OCI-LY1 (cell line): Measurements from ENCODE around the gene CNTN2.

Experiments used
- H2AFZ ChIP-seq: fragments of 200-600 bp; sonication (generic), shearing (Covaris generic); 2 replicates; pipeline ENCODE4 v1.6.0; 2014; ENCODE audit warnings: antibody characterized with exemption, mild to moderate bottlenecking, low read length
- H3F3A ChIP-seq: fragments of 200-600 bp; sonication (generic), shearing (Covaris generic); 2 replicates; pipeline ENCODE4 v1.6.0; 2014; ENCODE audit warnings: mild to moderate bottlenecking, antibody characterized with exemption, low read length, moderate library complexity; ENCODE audit not compliant: insufficient read depth
- H3K27ac ChIP-seq: fragments of 200-600 bp; sonication (generic); 2 replicates; pipeline ENCODE4 v1.5.1; 2014; ENCODE audit warnings: low read length, mixed run types, mild to moderate bottlenecking, low read depth; ENCODE audit not compliant: poor library complexity, severe bottlenecking
- H3K27me3 ChIP-seq: fragments of 200-600 bp; sonication (generic); 2 replicates; pipeline ENCODE4 v1.6.0; 2014; ENCODE audit warnings: antibody characterized with exemption, mild to moderate bottlenecking, low read length, moderate library complexity; ENCODE audit not compliant: insufficient read depth
- H3K36me3 ChIP-seq: fragments of 200-600 bp; sonication (generic); 2 replicates; pipeline ENCODE4 v1.6.1; 2014; ENCODE audit warnings: mild to moderate bottlenecking, antibody characterized with exemption, low read length, moderate library complexity, mixed read lengths; ENCODE audit not compliant: insufficient read depth
- H3K4me1 ChIP-seq: fragments of 200-600 bp; sonication (generic); 2 replicates; pipeline ENCODE4 v1.5.1; 2014; ENCODE audit warnings: mild to moderate bottlenecking, low read length, moderate library complexity; ENCODE audit not compliant: insufficient read depth, severe bottlenecking
- H3K4me2 ChIP-seq: fragments of 200-600 bp; sonication (generic), shearing (Covaris generic); 2 replicates; pipeline ENCODE4 v1.6.1; 2014; ENCODE audit warnings: low read length
- H3K4me3 ChIP-seq: fragments of 200-600 bp; sonication (generic); 2 replicates; pipeline ENCODE4 v1.5.1; 2014; ENCODE audit warnings: low read length, low read depth, mild to moderate bottlenecking, mixed read lengths; ENCODE audit not compliant: poor library complexity, severe bottlenecking
- H3K79me2 ChIP-seq: fragments of 200-600 bp; shearing (Covaris generic); 2 replicates; pipeline ENCODE4 v1.6.1; 2016; ENCODE audit warnings: mixed run types, low read length, mixed read lengths; ENCODE audit not compliant: insufficient read depth
- H3K9ac ChIP-seq: fragments of 200-600 bp; sonication (generic), shearing (Covaris generic); 2 replicates; pipeline ENCODE4 v1.6.1; 2014; ENCODE audit warnings: mild to moderate bottlenecking, low read length, mixed read lengths
- H3K9me2 ChIP-seq: fragments of 200-600 bp; sonication (generic), shearing (Covaris generic); 2 replicates; pipeline ENCODE4 v1.6.1; 2014; ENCODE audit warnings: low read depth, mild to moderate bottlenecking, low read length, mixed read lengths
- H3K9me3 ChIP-seq: fragments of 200-600 bp; shearing (Covaris generic); 2 replicates; pipeline ENCODE4 v1.6.1; 2014; ENCODE audit warnings: low read length, mixed read lengths
- H4K20me1 ChIP-seq: fragments of 200-600 bp; sonication (generic), shearing (Covaris generic); 2 replicates; pipeline ENCODE4 v1.6.0; 2016; ENCODE audit warnings: mild to moderate bottlenecking, low read length; ENCODE audit not compliant: insufficient read depth
- EZH2 ChIP-seq: fragments of 200-600 bp; sonication (generic), shearing (Covaris generic); IDR thresholded peaks from 2 replicates; pipeline ENCODE4 v1.8.0; 2017; ENCODE audit warnings: borderline replicate concordance, mixed run types, mild to moderate bottlenecking, antibody characterized with exemption, low read length, moderate library complexity, mixed read lengths
- TF ChIP-seq, protein P1 (sequence below): fragments of 200-600 bp; sonication (generic), shearing (Covaris generic); IDR thresholded peaks from 2 replicates; pipeline ENCODE4 v1.5.1; 2017; ENCODE audit warnings: mild to moderate bottlenecking, antibody characterized with exemption, low read length, moderate library complexity, mixed read lengths

The CNTN2 gene

DNA sequence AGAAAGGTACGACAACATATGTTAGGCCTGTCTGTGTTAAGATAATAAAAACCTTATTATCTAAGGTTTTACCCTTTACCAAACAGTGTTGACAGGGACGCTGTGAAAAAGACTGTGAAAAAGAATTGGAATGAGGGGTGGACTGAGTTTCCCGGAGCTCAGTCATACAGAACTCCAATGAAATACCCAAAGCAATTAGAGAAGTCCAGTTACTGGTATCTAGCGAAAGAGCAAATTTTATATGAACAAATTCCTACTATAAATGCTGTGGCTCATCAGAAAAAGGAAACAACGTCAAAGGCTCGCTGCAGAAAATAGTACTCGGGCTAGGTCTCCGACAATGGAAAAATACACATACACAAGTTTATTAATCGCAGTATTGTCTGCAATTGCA, 79.5 kb downstream of the CNTN2 start:
- Histone ChIP-seq H3K4me1 (peaks cover 38% of the 10 kb centered on the region), H3K4me3 (peak overlapping the region; percentile 76), H3K9me3 (no peaks in the 10 kb centered on the region), H3K9ac (peak overlapping the region; percentile 87), H3K79me2 (peaks cover 36% of the 10 kb centered on the region), H2AFZ (peak overlapping the region; percentile 77), H4K20me1 (no peaks in the 10 kb centered on the region), H3K27me3 (no peaks in the 10 kb centered on the region), H3K36me3 (0 out of 2 replicates have a peak, but pooled peaks cover 5% of the 10 kb centered on the region), H3K27ac (peak overlapping the region; percentile 74), H3F3A (no peaks in the 10 kb centered on the region), H3K9me2 (no peaks in the 10 kb centered on the region), H3K4me2 (peak overlapping the region; percentile 89)
- TF ChIP-seq EZH2 = no peak
- TF ChIP-seq, protein P1, sequence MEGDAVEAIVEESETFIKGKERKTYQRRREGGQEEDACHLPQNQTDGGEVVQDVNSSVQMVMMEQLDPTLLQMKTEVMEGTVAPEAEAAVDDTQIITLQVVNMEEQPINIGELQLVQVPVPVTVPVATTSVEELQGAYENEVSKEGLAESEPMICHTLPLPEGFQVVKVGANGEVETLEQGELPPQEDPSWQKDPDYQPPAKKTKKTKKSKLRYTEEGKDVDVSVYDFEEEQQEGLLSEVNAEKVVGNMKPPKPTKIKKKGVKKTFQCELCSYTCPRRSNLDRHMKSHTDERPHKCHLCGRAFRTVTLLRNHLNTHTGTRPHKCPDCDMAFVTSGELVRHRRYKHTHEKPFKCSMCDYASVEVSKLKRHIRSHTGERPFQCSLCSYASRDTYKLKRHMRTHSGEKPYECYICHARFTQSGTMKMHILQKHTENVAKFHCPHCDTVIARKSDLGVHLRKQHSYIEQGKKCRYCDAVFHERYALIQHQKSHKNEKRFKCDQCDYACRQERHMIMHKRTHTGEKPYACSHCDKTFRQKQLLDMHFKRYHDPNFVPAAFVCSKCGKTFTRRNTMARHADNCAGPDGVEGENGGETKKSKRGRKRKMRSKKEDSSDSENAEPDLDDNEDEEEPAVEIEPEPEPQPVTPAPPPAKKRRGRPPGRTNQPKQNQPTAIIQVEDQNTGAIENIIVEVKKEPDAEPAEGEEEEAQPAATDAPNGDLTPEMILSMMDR = 0 out of 2 replicates have a peak, but pooled peaks have one; percentile 21

DNA sequence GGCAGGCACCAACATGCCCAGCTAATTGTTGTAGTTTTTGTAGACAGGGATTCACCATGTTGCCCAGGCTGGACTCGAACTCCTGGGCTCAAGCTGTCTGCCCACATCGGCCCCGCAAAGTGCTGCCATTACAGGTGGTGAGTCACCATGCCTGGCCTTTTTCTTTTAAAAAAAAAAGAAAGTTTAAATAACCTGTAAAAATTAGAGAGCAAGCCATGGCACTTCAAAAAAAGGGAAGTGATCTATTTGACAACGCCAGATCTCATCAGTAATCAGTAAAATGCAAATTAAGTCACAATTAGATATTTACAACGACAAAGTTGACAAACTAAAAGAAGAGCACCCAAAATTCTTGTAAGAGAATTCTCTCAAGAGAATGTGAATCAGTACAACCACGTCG, 81.7 kb downstream of the CNTN2 start:
- Histone ChIP-seq H3K27me3 (no peaks in the 10 kb centered on the region), H3F3A (no peaks in the 10 kb centered on the region), H4K20me1 (no peaks in the 10 kb centered on the region), H3K36me3 (no peaks in the 10 kb centered on the region), H3K4me1 (peaks cover 35% of the 10 kb centered on the region), H3K9me2 (no peaks in the 10 kb centered on the region), H3K4me3 (no peak overlapping the region), H3K79me2 (peaks cover 21% of the 10 kb centered on the region), H3K27ac (no peak overlapping the region), H3K9me3 (no peaks in the 10 kb centered on the region), H3K9ac (no peak overlapping the region), H3K4me2 (peak overlapping the region; percentile 1; the same call in 1 of the 2 replicates), H2AFZ (peak overlapping the region; percentile 80)
- TF ChIP-seq EZH2 = no peak
- TF ChIP-seq, protein P1 = no peak

DNA sequence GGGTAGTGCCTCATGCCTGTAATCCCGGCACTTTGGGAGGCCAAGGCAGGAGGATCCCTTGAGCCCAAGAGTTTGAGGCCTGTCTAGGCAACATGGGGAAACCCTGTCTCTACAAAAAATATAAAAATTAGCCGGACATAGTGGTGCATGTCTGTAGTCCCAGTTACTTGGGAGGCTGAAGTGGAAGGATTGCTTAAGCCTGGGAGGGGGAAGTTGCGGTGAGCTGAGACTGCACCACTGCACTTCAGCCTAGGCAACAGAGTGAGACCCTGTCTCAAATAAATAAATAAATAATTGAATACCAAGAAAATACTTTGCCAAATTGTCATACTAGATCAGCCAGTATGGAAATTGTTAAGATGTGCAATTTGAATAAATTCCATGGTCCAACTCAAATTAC, 84.6 kb downstream of the CNTN2 start:
- 0 out of 2 replicates have a peak, but pooled peaks cover 5% of the 10 kb centered on the region for H3K27me3 ChIP-seq
- no peaks in the 10 kb centered on the region for H3K36me3 ChIP-seq
- H3K4me3 ChIP-seq = no peak overlapping the region
- H4K20me1 ChIP-seq = no peaks in the 10 kb centered on the region
- no peak overlapping the region for H3K27ac ChIP-seq
- no peak overlapping the region for H3K9ac ChIP-seq
- no peak overlapping the region for H3K4me2 ChIP-seq
- no peak overlapping the region for H2AFZ ChIP-seq
- no peaks in the 10 kb centered on the region for H3F3A ChIP-seq
- H3K79me2 ChIP-seq = no peaks in the 10 kb centered on the region
- peaks cover 15% of the 10 kb centered on the region for H3K4me1 ChIP-seq
- TF ChIP-seq, protein P1 = no peak
- TF ChIP-seq EZH2 = no peak
- H3K9me3 ChIP-seq = no peaks in the 10 kb centered on the region
- H3K9me2 ChIP-seq = no peaks in the 10 kb centered on the region
